GM18858 (cell line): ENCODE results near the gene BID.
"Not testable (repeated sequence)": the region's sequence is repeated elsewhere in the genome, so short reads cannot be mapped to it uniquely, and the experiment has no call there.

Experiments used
- ATAC-seq: cut with Tn5 transposase; IDR thresholded peaks from one replicate; pipeline ENCODE4 v1.9.1; 2021; ENCODE audit not compliant: unreplicated experiment

Gene BID

DNA sequence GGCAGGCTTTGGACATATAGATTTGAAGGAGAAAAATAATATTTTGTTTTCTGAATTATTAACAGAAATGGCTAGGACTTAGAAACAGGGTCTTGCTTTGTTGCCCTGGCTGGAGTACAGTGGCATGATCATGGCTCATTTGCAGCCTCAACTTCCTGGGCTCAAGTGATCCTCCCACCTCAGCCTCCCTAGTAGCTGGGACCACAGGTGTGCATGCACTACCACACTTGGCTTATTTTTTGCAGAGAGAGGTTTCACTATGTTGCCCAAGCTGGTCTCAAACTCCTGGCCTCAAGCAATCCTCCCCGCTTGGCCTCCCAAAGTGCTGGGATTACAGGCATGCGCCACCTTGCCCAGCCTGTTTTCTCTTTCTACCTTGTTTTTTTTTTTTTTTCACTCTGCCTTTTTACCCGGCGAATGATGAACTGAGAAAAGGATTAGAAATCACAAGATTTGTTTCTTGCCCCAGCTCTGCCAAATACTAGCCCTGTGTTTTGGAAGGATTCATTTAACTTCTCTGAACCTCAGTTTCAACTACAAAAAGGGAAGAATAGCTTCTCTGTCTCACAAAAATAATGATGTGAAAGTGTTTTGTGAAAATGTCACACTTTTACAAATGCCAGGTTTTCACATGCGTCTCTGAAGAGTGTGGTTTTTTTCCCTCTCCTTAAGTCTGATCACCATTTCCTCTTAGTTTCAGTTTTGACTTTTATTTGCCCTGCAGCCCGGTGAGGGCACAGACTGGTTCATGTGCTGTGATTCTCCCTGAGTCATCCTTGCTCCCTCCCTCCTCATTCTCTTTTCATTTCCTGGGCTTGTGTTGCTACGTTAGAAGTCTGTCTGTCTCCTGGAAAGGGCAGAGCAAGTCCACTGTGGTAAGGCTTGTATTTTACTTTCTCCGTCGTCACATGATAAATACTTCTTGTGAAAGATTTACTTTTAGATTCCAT lies 68.0 kb downstream of the BID start:
- ATAC-seq, result peak; percentile 93

DNA sequence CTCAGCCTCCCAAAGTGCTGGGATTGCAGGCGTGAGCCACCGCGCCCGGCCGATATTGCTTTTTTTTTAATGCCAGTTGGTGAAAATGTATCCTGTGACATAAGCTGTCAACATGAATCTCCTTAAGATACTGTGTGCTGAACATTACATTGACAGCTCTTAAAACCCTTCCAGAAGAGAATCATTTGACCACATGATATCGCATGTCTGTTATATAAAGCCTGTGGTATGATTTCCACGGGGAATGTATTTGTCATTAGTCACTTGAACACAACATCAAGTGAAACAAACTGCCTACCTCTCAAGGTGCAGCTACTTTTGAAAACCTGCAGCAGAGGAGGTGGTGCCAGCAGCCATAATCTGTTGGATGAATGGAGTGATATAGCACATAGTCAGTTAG lies 68.7 kb downstream of the BID start:
- no peak for ATAC-seq

DNA sequence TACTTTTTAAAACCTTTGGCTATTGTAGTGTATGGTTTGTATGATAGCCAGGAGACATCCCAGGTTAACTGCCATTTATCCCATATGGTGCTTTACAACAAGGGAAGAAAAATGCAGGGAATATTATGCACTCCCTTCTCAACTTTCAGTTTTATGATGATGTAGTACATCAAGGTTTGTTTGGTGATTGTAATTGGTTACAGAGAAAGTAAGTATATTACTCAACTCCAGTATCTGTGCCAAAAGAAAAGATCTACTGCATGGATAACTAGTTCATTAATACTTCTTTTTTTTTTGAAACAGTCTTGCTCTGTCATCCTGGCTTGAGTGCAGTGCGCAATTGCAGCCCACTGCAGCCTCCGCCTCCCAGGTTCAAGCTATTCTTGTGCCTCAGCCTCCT lies 70.5 kb downstream of the BID start:
- no peak for ATAC-seq

DNA sequence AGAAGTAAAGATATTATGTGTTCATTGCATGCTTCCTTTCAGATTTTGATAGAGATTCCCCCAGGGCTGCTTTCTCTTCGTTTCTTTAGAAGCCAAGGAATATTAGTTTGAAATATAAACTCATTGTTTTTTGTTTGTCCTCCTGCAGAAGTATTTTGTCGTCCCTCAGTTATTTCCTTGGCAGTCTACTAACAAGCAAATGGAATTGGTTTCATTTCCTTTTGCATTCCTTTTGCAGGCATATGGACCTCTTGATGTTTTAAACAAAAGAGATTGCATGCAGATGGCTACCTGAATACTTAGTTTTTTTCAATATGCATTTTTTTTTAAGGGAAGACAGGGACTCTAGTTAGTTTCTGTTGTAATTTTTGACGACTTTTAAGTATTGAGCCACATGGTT lies 73.5 kb downstream of the BID start:
- ATAC-seq, result no peak

DNA sequence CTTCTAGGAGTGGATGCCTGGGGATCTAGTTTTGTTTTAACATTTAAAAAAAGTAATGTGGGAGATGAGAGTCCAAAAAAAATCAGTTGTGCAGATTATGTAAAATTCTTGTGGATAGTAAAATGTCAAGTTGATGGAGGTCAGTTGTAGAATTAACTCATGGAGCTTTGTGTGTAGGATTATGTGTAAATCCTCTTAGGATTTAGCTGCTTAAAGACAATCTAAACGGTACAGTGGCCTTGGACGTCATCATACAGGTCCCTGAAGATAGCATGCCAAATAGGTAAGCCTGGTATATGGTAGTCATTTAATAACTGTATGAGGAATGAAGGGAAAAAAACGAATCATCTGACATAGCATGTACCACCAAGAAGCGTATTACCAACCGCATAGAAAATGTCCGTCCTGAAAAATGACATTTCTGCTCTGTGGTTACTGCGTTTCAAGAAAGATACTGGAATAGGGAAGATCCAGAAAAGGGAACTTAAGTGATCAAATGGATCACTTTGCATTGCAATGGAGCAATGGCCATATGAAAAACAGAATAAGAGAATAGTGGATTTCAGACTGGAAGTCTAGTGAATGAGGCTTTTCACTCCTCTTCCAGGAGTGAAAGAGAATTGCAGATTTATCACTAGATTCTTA lies 74.5 kb downstream of the BID start:
- ATAC-seq, result no peak

DNA sequence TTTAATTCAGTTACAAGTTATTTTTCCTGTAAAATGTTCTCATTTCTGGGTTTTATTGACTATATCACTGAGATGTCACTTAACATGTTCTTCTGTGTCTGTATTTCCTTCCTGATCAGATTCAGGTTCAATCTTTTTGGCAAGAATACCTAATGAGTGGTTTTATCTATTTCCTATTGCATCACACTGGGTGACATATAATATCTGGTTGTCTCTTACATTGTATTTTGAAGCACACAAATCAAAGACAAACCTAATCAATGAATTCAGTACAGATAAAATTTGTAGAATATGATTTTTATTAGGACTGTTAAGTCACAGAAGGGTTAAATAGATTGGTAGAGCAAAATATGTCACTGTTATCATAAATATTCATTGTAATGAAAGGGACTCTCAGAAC lies 75.3 kb downstream of the BID start:
- ATAC-seq, result no peak

DNA sequence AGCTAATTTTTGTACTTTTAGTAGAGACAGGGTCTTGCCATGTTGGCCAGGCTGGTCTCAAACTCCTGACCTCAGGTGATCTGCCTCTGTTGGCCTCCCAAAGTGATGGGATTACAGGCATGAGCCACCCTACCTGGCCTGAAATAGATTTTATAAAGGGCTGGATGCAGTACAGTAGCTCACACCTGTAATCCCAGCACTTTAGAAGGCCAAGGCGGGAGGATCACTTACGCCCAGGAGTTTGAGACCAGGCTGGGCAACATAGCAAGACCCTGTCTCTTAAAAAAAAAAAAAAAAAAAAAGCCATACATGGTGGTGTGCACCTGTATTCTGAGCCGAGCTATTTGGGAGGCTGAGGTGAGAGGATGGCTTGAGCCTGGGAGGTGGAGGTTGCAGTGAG lies 76.0 kb downstream of the BID start:
- not testable (repeated sequence) for ATAC-seq

DNA sequence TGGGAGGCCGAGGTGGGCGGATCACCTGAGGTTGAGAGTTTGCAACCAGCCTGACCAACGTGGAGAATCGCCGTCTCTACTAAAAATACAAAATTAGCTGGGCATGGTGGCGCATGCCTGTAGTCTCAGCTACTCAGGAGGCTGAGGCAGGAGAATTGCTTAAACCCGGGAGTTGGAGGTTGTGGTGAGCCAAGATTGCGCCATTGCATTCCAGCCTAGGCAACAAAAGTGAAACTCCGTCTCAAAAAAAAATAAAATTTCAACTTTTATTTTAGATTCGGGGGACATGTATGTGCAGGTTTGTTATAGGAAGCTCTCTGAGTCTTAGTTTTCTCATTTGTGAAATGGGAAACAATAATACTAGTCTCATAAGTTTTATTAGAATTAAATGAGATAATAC lies 77.1 kb downstream of the BID start:
- not testable (repeated sequence) for ATAC-seq

DNA sequence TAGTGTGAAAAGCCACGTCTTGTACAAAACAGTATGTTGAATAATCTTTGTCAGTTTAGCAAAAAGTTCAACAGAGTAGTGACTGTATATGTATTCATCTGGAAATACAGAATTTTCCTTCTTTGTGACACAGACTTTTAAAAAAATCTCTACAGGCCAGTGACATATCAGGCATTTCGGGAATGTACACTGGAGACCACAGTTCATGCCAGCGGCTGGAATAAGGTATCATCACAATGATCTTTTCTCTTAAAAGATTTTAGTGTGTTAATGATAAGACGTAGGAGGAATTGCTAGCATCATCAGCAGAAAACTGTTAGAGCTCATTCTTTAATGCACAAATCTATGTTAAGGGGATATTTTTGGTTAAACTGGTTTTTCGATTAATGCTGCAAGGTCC lies 78.3 kb downstream of the BID start:
- no peak for ATAC-seq

DNA sequence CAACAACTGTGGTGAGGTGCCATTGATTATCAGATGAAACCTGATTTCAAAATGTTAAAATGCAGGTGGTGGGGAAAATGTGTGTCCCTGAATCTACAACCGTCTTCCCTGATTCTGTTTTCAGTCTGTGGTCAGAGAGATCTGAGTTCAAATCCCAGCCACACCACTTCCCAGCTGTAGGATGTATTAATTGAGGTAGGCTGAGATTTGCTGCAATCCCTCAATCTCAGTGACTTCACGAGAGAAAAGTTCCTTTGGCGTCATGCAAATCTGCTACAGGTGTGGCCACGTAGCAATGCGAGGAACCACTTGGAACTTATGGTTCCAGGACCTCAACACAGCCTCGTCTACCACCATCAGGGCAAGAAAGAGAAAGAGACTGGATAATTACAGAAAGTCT lies 79.5 kb downstream of the BID start:
- ATAC-seq, result no peak

DNA sequence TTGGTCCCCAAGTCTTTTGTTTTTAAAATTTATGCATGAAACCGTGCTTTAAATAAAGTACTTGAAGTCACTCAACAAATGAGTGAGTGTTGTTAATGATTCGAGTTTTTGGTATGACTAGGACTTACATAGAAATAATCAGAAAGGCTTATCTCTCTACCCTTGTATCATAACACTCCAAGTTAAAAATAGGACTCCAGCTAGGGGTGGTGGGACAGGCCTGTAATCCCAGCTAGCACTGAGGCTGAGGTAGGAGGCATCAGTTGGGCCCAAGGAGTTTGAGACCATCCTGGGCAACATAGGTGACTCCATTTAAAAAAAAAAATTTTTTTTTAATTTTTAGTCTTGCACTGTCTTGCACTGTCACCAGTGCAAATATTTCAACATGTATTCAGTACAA lies 80.1 kb downstream of the BID start:
- ATAC-seq, result no peak

DNA sequence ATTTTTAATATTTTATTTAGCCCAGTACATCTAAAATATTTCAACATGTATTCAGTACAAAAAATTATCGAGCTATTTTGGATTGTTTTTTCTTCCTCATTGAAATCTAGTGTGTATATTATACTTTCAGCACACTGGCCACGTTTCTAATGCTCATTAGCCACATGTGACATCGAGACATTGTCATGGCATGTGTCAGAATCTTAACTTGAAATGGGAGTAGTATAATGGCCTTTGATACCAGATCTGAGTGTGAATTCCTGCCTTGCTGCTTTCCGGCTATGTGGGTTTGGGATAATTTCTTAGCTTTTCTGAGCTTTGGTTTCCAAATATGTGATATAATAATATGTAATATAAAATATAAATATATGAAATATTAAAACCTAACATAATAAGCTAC lies 81.4 kb downstream of the BID start:
- ATAC-seq, result no peak

DNA sequence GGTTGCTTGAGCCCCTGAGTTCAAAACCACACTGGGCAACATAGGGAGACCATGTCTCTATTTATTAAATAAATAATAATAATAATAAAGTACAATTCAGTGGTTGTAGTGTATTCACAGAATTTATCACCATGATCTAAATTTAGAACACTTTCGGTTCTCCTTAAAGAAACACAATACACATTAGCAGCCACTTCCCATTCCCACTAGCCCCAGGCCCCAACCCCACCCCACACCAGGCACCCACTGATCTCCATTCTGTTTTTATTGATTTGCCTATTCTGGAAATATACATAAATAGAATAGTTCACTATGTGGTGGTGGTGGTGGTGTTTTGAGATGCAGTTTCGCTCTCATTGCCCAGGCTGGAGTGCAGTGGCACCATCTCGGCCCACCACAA lies 90.0 kb downstream of the BID start:
- ATAC-seq, result no peak
